HUES64 (cell line): Measurements from ENCODE around the gene MRPL21.
"Not testable (repeated sequence)": the region's sequence is repeated elsewhere in the genome, so short reads cannot be mapped to it uniquely, and the experiment has no call there.

Experiments
- H3K27ac ChIP-seq: 2 replicates; pipeline ENCODE4 v1.7.0; 2013; ENCODE audit warnings: low read depth, low read length, inconsistent platforms
- H3K27me3 ChIP-seq: 2 replicates; pipeline ENCODE4 v1.6.1; 2013; ENCODE audit warnings: mild to moderate bottlenecking, low read length; ENCODE audit not compliant: insufficient read depth
- H3K36me3 ChIP-seq: 2 replicates; pipeline ENCODE4 v1.6.1; 2013; ENCODE audit warnings: mild to moderate bottlenecking, low read length; ENCODE audit not compliant: insufficient read depth
- H3K4me1 ChIP-seq: 2 replicates; pipeline ENCODE4 v1.6.1; 2013; ENCODE audit warnings: mild to moderate bottlenecking, low read length, moderate library complexity; ENCODE audit not compliant: insufficient read depth
- H3K4me3 ChIP-seq: 2 replicates; pipeline ENCODE4 v1.5.1; 2013; ENCODE audit warnings: mild to moderate bottlenecking, low read length, moderate library complexity
- H3K9ac ChIP-seq: 2 replicates; pipeline ENCODE4 v1.6.1; 2013; ENCODE audit warnings: mild to moderate bottlenecking, low read depth, low read length
- H3K9me3 ChIP-seq: 2 replicates; pipeline ENCODE4 v1.6.1; 2013; ENCODE audit warnings: low read depth, low read length; ENCODE audit not compliant: insufficient read depth
- WGBS: fragments of 150-250, 120-280 bp; methylation state at CpG from one replicate; pipeline ENCODE4 v1.1.7; 2013; ENCODE audit warnings: missing lambda C conversion rate; 5-methylcytosine and 5-hydroxymethylcytosine counted together

Gene MRPL21

GRCh38 chr11:68859123-68859522 is 44.5 kb downstream of the MRPL21 start:
- Histone ChIP-seq H3K27me3 (peaks cover 18% of the 10 kb centered on the region), H3K4me3 (no peak overlapping the region), H3K9ac (no peak overlapping the region), H3K36me3 (no peaks in the 10 kb centered on the region), H3K9me3 (peaks cover 4% of the 10 kb centered on the region; the same call in 1 of the 2 replicates), H3K27ac (no peak overlapping the region), H3K4me1 (0 out of 2 replicates have a peak, but pooled peaks cover 4% of the 10 kb centered on the region)
- WGBS = 86% methylated on average over 8 of the region's 8 CpGs

GRCh38 chr11:68857037-68857586 is 46.5 kb downstream of the MRPL21 start:
- Histone ChIP-seq H3K27me3 (peaks cover 25% of the 10 kb centered on the region), H3K36me3 (no peaks in the 10 kb centered on the region), H3K9ac (no peak overlapping the region), H3K4me1 (0 out of 2 replicates have a peak, but pooled peaks cover 4% of the 10 kb centered on the region), H3K27ac (no peak overlapping the region), H3K4me3 (no peak overlapping the region), H3K9me3 (peaks cover 4% of the 10 kb centered on the region; the same call in 1 of the 2 replicates)
- WGBS = 78% methylated on average over 7 of the region's 8 CpGs

GRCh38 chr11:68856425-68857030 is 47.1 kb downstream of the MRPL21 start:
- H3K4me3 ChIP-seq, H3K4me1 ChIP-seq, H3K36me3 ChIP-seq, H3K27ac ChIP-seq, H3K9me3 ChIP-seq, H3K9ac ChIP-seq: not testable (repeated sequence)
- 87% methylated on average over 21 of the region's 21 CpGs for WGBS
- peaks cover 25% of the 10 kb centered on the region for H3K27me3 ChIP-seq

GRCh38 chr11:68855205-68855981 is 48.2 kb downstream of the MRPL21 start:
- H3K27me3 ChIP-seq = peaks cover 25% of the 10 kb centered on the region
- H3K4me3 ChIP-seq = peak overlapping the region; percentile 74
- H3K36me3 ChIP-seq = no peaks in the 10 kb centered on the region
- 0 out of 2 replicates have a peak, but pooled peaks cover 4% of the 10 kb centered on the region for H3K4me1 ChIP-seq
- 4% methylated on average over 62 of the region's 62 CpGs for WGBS
- no peak overlapping the region; the same call in 1 of the 2 replicates for H3K9ac ChIP-seq
- peak overlapping the region; percentile 67; the same call in 1 of the 2 replicates for H3K27ac ChIP-seq
- H3K9me3 ChIP-seq = peaks cover 4% of the 10 kb centered on the region; the same call in 1 of the 2 replicates

- no peaks in the 10 kb centered on the region for H3K36me3 ChIP-seq
- H3K9ac ChIP-seq = peak overlapping the region; percentile 37; the same call in 1 of the 2 replicates
- H3K4me1 ChIP-seq = 0 out of 2 replicates have a peak, but pooled peaks cover 4% of the 10 kb centered on the region
- peaks cover 25% of the 10 kb centered on the region for H3K27me3 ChIP-seq
- peak overlapping the region; percentile 74 for H3K4me3 ChIP-seq
- H3K9me3 ChIP-seq = peaks cover 4% of the 10 kb centered on the region; the same call in 1 of the 2 replicates
- H3K27ac ChIP-seq = no peak overlapping the region
- 17% methylated on average over 38 of the region's 42 CpGs for WGBS
Measured at GRCh38 chr11:68854273-68854958, 49.2 kb downstream of the MRPL21 start.

GRCh38 chr11:68852628-68853027 is 51.0 kb downstream of the MRPL21 start:
- peaks cover 28% of the 10 kb centered on the region for H3K27me3 ChIP-seq
- no peaks in the 10 kb centered on the region for H3K36me3 ChIP-seq

GRCh38 chr11:68848429-68848828 is 55.2 kb downstream of the MRPL21 start:
- no peaks in the 10 kb centered on the region for H3K36me3 ChIP-seq
- H3K27me3 ChIP-seq = peaks cover 44% of the 10 kb centered on the region
- H3K4me3 ChIP-seq = no peak overlapping the region
- 84% methylated on average over 15 of the region's 15 CpGs for WGBS
- no peak overlapping the region for H3K9ac ChIP-seq
- no peak overlapping the region for H3K27ac ChIP-seq
- H3K4me1 ChIP-seq = no peaks in the 10 kb centered on the region
- H3K9me3 ChIP-seq = no peaks in the 10 kb centered on the region

More at GRCh38 chr11:68852628-68853027, 51.0 kb downstream of the MRPL21 start:
- Histone ChIP-seq H3K4me3 (no peak overlapping the region), H3K4me1 (0 out of 2 replicates have a peak, but pooled peaks cover 4% of the 10 kb centered on the region), H3K9me3 (no peaks in the 10 kb centered on the region), H3K9ac (no peak overlapping the region), H3K27ac (no peak overlapping the region)
- 80% methylated on average over 8 of the region's 8 CpGs for WGBS

- Histone ChIP-seq H3K9me3 (no peaks in the 10 kb centered on the region), H3K9ac (no peak overlapping the region), H3K27me3 (peaks cover 54% of the 10 kb centered on the region), H3K36me3 (no peaks in the 10 kb centered on the region), H3K27ac (no peak overlapping the region), H3K4me3 (no peak overlapping the region), H3K4me1 (no peaks in the 10 kb centered on the region)
- 95% methylated on average over 4 of the region's 4 CpGs for WGBS
Measured at GRCh38 chr11:68847395-68847794, 56.2 kb downstream of the MRPL21 start.

- Histone ChIP-seq H3K27me3 (peaks cover 70% of the 10 kb centered on the region), H3K9me3 (no peaks in the 10 kb centered on the region), H3K4me1 (peaks cover under 1% of the 10 kb centered on the region; the same call in 1 of the 2 replicates), H3K36me3 (no peaks in the 10 kb centered on the region), H3K4me3 (no peak overlapping the region), H3K27ac (no peak overlapping the region), H3K9ac (no peak overlapping the region)
- 85% methylated on average over 18 of the region's 18 CpGs for WGBS
Measured at GRCh38 chr11:68845351-68846002, 58.2 kb downstream of the MRPL21 start.

- no peaks in the 10 kb centered on the region for H3K9me3 ChIP-seq
- H3K4me3 ChIP-seq = no peak overlapping the region
- no peak overlapping the region for H3K9ac ChIP-seq
- H3K27me3 ChIP-seq = peaks cover 77% of the 10 kb centered on the region
- no peaks in the 10 kb centered on the region for H3K36me3 ChIP-seq
- peaks cover 7% of the 10 kb centered on the region for H3K4me1 ChIP-seq
- 92% methylated on average over 6 of the region's 6 CpGs for WGBS
- no peak overlapping the region for H3K27ac ChIP-seq
Measured at GRCh38 chr11:68844801-68845200, 58.8 kb downstream of the MRPL21 start.
